ENCODE results near the gene HSP90AB1. TPM values are rescaled to one million over a fixed set of nuclear protein-coding genes. Genes with fewer than 3 reads are reported as not detected.

Gene HSP90AB1
- total RNA-seq, 4 donors from 2014 or later, result 336 to 897 (median 564) TPM

DNA sequence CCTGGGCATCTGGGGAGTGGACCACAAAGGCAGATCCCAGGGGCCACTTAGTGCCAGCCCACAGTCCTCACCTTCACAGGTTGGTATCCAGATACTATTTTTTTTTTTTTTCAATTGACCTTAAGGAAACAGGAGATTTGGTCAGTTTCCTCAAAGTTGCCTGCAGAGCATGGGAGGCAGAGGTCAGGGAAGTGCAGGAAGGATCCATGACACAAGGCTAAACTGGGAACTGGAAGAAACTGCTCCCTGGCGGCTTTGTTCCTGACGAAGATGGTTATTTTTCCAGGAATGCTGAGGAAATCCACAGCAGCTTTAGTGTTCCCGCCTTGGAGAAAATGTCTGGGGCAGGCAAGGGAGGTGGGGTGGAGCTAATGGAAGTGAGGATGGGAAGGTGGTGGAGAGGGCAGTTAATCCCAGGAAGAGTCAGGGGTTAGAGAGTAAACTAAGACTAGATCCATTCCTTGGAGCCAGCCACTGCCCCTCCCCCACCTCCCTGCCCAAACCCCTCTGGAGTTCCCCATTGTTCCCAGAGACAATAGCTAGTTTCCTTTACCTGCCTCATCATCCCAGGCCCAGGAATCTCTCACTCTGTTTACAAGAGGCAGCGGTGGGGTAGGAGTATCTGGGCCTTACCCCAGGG, 44.4 kb upstream of the HSP90AB1 start:
- Histone ChIP-seq H3K27me3 (no peaks in the 10 kb centered on the region), H3K36me3 (no peaks in the 10 kb centered on the region), H3K27ac (peak overlapping the region; percentile 7 to 52), H3K4me3 (no peak overlapping the region), H3K4me1 (no peaks in the 10 kb centered on the region), H3K9me3 (no peaks in the 10 kb centered on the region)
- intact Hi-C loops (cut with DNase I; ENCODE audit: low total_unique reads), result no loop called here
- no peak for TF ChIP-seq POLR2A (IDR thresholded peaks at IDR 0.05)
- TF ChIP-seq, protein P1, sequence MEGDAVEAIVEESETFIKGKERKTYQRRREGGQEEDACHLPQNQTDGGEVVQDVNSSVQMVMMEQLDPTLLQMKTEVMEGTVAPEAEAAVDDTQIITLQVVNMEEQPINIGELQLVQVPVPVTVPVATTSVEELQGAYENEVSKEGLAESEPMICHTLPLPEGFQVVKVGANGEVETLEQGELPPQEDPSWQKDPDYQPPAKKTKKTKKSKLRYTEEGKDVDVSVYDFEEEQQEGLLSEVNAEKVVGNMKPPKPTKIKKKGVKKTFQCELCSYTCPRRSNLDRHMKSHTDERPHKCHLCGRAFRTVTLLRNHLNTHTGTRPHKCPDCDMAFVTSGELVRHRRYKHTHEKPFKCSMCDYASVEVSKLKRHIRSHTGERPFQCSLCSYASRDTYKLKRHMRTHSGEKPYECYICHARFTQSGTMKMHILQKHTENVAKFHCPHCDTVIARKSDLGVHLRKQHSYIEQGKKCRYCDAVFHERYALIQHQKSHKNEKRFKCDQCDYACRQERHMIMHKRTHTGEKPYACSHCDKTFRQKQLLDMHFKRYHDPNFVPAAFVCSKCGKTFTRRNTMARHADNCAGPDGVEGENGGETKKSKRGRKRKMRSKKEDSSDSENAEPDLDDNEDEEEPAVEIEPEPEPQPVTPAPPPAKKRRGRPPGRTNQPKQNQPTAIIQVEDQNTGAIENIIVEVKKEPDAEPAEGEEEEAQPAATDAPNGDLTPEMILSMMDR (IDR thresholded peaks at IDR 0.05), result no peak
- DNase-seq, result no peak

DNA sequence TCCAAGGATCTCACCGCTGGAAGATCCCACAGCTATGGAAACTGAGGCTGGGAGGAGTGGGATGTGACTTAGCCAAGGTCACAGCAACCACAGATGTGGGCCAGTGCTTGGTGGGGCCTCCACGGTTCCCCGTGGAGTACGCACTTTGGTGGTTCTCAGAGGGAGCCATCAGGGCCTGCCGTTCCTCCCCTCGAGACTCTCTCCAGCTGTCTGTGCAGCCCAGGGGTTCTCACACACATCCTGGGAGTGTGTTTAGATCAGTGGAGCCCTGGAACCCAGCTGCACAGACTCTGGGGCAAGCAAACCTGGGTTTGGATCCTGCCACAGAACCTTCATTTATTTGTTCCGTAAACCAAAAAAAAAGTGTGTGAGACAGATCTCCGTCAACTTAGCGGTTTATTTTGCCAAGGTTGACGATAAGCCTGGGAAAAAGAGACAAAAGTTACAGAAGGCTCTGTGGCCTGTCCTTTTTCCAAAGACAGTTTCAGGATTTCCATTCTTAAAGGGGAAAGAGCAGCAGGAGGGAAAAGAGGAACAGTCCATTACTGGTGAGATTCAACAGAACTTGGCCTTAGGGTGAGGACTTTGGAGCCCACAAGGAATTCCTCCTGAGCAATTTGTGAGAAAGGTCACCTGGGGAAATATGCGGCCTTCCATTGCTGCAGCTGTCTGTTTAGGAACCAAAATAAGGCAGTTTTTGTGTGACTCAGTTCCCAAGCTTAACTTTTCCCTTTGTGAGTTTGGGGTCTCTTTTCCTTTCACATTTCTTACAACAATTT, 43.7 kb upstream of the HSP90AB1 start:
- Histone ChIP-seq H3K27ac (peak overlapping the region; percentile 7 to 52), H3K4me3 (no peak overlapping the region), H3K36me3 (no peaks in the 10 kb centered on the region), H3K9me3 (no peaks in the 10 kb centered on the region), H3K4me1 (no peaks in the 10 kb centered on the region), H3K27me3 (no peaks in the 10 kb centered on the region)
- no peak for DNase-seq
- TF ChIP-seq, protein P1 (IDR thresholded peaks at IDR 0.05), result no peak
- no peak for TF ChIP-seq POLR2A (IDR thresholded peaks at IDR 0.05)
- intact Hi-C loops (cut with DNase I; ENCODE audit: low total_unique reads), result no loop called here

DNA sequence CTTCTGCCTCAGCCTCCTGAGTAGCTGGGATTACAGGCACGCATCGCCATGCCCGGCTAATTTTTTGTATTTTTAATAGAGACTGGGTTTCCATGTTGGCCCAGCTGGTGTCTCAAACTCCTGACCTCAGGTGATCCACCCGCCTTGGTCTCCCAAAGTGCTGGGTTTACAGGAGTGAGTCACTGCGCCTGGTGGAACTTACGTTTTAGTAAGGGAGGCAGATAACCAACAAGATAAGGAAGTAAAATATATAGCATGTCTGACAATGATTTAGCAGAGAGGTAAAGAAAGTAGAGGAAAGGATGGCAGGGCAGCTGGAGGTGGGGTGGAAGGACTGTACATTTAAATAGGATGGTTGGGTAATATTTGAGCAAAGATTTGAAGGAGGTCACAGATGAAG, 42.9 kb upstream of the HSP90AB1 start:
- no peak overlapping the region for H3K27ac ChIP-seq
- H3K36me3 ChIP-seq, result no peaks in the 10 kb centered on the region
- H3K4me3 ChIP-seq, result no peak overlapping the region
- H3K27me3 ChIP-seq, result no peaks in the 10 kb centered on the region
- no peaks in the 10 kb centered on the region for H3K9me3 ChIP-seq
- no peak for DNase-seq
- TF ChIP-seq POLR2A (IDR thresholded peaks at IDR 0.05), result no peak
- TF ChIP-seq, protein P1 (IDR thresholded peaks at IDR 0.05), result no peak
- intact Hi-C loops (cut with DNase I; ENCODE audit: low total_unique reads), result no loop called here
- no peaks in the 10 kb centered on the region for H3K4me1 ChIP-seq

DNA sequence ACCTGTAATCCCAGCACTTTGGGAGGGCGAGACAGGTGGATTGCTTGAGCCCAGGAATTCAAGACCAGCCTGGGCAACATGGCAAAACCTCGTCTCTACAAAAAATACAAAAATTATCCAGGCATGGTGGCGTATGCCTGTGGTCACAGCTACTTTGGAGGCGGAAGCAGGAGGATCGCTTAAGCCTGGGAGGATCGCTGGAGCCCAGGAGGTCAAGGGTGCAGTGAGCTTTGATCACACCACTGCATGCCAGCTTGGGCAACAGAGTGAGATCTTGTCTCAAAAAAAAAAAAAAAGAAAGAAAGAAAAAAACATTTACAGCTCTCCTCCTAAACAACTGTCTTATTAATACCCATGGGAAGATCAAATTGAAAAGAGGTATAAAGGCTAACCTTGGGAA, 38.9 kb upstream of the HSP90AB1 start:
- Histone ChIP-seq H3K27ac (no peak overlapping the region), H3K4me1 (no peaks in the 10 kb centered on the region), H3K36me3 (no peaks in the 10 kb centered on the region), H3K4me3 (no peak overlapping the region), H3K9me3 (no peaks in the 10 kb centered on the region), H3K27me3 (no peaks in the 10 kb centered on the region)
- intact Hi-C loops (cut with DNase I; ENCODE audit: low total_unique reads), result no loop called here
- DNase-seq, result no peak
- no peak for TF ChIP-seq POLR2A (IDR thresholded peaks at IDR 0.05)
- TF ChIP-seq, protein P1 (IDR thresholded peaks at IDR 0.05), result no peak

DNA sequence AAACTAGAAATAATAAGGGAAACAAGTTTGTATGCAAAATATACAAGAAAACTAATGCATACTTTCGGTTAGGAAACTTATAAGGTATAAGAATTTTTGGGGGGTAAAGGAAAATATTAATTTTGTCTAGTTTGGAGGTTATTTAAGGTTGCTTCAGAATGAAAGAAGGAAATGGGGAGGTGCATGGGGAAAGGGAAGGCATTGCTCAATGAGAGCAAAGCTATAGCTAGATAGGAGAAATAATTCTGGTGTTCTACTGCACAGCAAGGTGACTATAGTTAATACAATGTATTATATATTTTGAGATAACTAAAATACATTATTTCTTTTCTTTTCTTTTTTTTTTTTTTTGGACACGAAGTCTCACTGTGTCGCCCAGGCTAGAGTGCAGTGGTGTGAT, 35.6 kb upstream of the HSP90AB1 start:
- Histone ChIP-seq H3K36me3 (no peaks in the 10 kb centered on the region), H3K27me3 (no peaks in the 10 kb centered on the region), H3K4me1 (no peaks in the 10 kb centered on the region), H3K27ac (no peak overlapping the region), H3K4me3 (no peak overlapping the region), H3K9me3 (no peaks in the 10 kb centered on the region)
- intact Hi-C loops (cut with DNase I; ENCODE audit: low total_unique reads), result no loop called here
- no peak for DNase-seq
- no peak for TF ChIP-seq POLR2A (IDR thresholded peaks at IDR 0.05)
- TF ChIP-seq, protein P1 (IDR thresholded peaks at IDR 0.05), result no peak
